HepG2 (cell line): ENCODE data around the gene SLC25A11. TPM values are rescaled to one million over a fixed set of nuclear protein-coding genes. Genes with fewer than 3 reads are reported as not detected.

Experiments used
- CHD2 ChIP-seq: IDR thresholded peaks from 2 replicates; pipeline ENCODE4 v1.6.1; 2011; ENCODE audit warnings: low read depth, low read length, improper control_type of control experiment
- HOXA7 ChIP-seq: sonication (generic); formaldehyde crosslinking; IDR thresholded peaks from 2 replicates; pipeline ENCODE4 v1.8.1; 2022; ENCODE audit warnings: mild to moderate bottlenecking, missing genetic modification reagents, moderate library complexity
- MAFF ChIP-seq: IDR thresholded peaks from 2 replicates; pipeline ENCODE4 v1.6.1; 2011; ENCODE audit warnings: low read depth, low read length, improper control_type of control experiment
- SATB2 ChIP-seq: sonication (generic); formaldehyde crosslinking; IDR thresholded peaks from 2 replicates; pipeline ENCODE4 v1.5.0; 2020; ENCODE audit warnings: missing genetic modification reagents
- ZC3H13 ChIP-seq: sonication (generic); formaldehyde crosslinking; IDR thresholded peaks from 2 replicates; pipeline ENCODE4 v1.8.1; 2023; ENCODE audit warnings: mild to moderate bottlenecking, missing genetic modification reagents, moderate library complexity
- ZFP62 ChIP-seq: sonication (generic); formaldehyde crosslinking; IDR thresholded peaks from 2 replicates; pipeline ENCODE4 v1.4.0; 2020; ENCODE audit warnings: missing genetic modification reagents
- ZNF253 ChIP-seq: sonication (generic); formaldehyde crosslinking; IDR thresholded peaks from 2 replicates; pipeline ENCODE4 v1.8.0; 2022; ENCODE audit warnings: mild to moderate bottlenecking, missing genetic modification reagents, borderline replicate concordance
- ZNF501 ChIP-seq: sonication (generic); formaldehyde crosslinking; IDR thresholded peaks from 2 replicates; pipeline ENCODE4 v1.5.1; 2020; ENCODE audit warnings: mild to moderate bottlenecking, moderate library complexity, missing genetic modification reagents
- ZNF567 ChIP-seq: sonication (generic); formaldehyde crosslinking; IDR thresholded peaks from 2 replicates; pipeline ENCODE4 v1.8.1; 2023; ENCODE audit warnings: mild to moderate bottlenecking, missing genetic modification reagents, borderline replicate concordance
- ZNF883 ChIP-seq: sonication (generic); formaldehyde crosslinking; IDR thresholded peaks from 2 replicates; pipeline ENCODE4 v1.5.1; 2020; ENCODE audit warnings: mild to moderate bottlenecking, missing genetic modification reagents; ENCODE audit errors: not compliant biosample characterization
- polyA plus RNA-seq, 8 experiments: library from polyadenylated mRNA; depleted of rRNA in 3 of 8; stranded (reverse) in 7 of 8; unstranded in 1 of 8; fragments of >200 nt; fragmentation: Illumina TruSeq in 4 of 8; extraction: Trizol in 4 of 8; gene quantifications; 2 replicates each; pipeline versions ENCODE4 v1.2.1 to v1.2.3, GENCODE V29; 2011 to 2016; ENCODE audit warnings: low read depth in 4 of 8, missing spikeins in 1 of 8, mixed read lengths in 1 of 8; ENCODE audit not compliant: insufficient read depth in 1 of 8
- total RNA-seq, 5 experiments: library from RNA; depleted of rRNA; stranded (reverse); fragments of >200 nt; fragmentation: Illumina TruSeq; extraction: Trizol; gene quantifications; 2 replicates each; pipeline ENCODE4 v1.2.3, GENCODE V29; 2016; ENCODE audit warnings: low read depth in 1 of 5
- TF ChIP-seq, protein P1 (sequence below): sonication (generic); formaldehyde crosslinking; IDR thresholded peaks from 2 replicates; pipeline ENCODE4 v1.4.0; 2020; ENCODE audit warnings: missing genetic modification reagents, borderline replicate concordance
- TF ChIP-seq, protein P2 (sequence below): sonication (generic); formaldehyde crosslinking; IDR thresholded peaks from 2 replicates; pipeline ENCODE4 v1.4.0; 2020; ENCODE audit warnings: mild to moderate bottlenecking, missing genetic modification reagents
- TF ChIP-seq, protein P3 (sequence below): sonication (generic); formaldehyde crosslinking; IDR thresholded peaks from 2 replicates; pipeline ENCODE4 v1.4.0; 2020; ENCODE audit warnings: missing genetic modification reagents
- TF ChIP-seq, protein P4 (sequence below): fragments of 450-650 bp; IDR thresholded peaks from 2 replicates; pipeline ENCODE4 v1.6.1; 2017; ENCODE audit warnings: mild to moderate bottlenecking
- TF ChIP-seq, protein P5 (sequence below): sonication (generic); formaldehyde crosslinking; IDR thresholded peaks from 2 replicates; pipeline ENCODE4 v1.8.0; 2022; ENCODE audit warnings: missing genetic modification reagents, mild to moderate bottlenecking, inconsistent platforms, borderline replicate concordance

Gene SLC25A11
- total and polyA plus RNA-seq, 2 of the 13 experiments (the other 11 are each of a cell fraction or from before 2014, with no cell fraction given): 35.4 to 47.2 TPM

DNA sequence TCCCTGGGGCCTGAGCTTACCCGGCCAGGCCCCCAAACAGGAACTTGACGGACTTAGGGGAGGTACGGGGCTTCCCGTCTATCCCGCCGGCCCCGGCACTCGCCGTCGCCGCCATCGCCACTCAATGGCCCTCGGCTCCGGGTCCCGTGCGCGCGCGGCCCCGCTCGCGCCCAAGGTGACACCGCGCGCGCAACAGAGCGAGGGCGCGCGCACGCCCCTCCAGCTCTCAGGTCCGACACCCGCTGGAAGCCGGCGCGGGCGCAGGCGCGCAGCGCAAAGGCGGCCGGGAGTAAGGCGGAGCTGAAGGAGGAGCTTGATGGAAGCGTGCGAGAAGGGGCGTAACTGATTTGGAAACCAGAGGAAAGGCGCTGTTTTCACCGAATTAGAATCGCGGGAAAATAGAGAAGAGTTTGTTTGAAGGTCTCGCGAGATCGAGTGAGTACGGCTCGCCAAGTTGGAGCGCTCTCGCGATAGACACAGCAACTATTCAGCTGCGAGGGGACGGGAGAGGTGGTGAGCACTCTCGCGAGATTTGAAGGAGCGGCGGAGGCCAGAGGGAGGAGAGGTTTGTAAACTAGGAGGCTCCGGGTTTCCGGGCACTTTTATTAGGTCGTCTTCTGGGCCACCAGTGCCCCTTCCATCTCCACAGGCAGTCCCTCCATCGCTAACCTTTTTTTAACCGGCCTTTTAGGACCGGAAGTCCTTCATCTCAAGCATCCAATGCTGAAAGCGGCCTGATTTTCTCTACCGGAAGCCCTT is at the start of gene SLC25A11, which contains the start of gene RNF167 (continued):
- TF ChIP-seq, protein P1, sequence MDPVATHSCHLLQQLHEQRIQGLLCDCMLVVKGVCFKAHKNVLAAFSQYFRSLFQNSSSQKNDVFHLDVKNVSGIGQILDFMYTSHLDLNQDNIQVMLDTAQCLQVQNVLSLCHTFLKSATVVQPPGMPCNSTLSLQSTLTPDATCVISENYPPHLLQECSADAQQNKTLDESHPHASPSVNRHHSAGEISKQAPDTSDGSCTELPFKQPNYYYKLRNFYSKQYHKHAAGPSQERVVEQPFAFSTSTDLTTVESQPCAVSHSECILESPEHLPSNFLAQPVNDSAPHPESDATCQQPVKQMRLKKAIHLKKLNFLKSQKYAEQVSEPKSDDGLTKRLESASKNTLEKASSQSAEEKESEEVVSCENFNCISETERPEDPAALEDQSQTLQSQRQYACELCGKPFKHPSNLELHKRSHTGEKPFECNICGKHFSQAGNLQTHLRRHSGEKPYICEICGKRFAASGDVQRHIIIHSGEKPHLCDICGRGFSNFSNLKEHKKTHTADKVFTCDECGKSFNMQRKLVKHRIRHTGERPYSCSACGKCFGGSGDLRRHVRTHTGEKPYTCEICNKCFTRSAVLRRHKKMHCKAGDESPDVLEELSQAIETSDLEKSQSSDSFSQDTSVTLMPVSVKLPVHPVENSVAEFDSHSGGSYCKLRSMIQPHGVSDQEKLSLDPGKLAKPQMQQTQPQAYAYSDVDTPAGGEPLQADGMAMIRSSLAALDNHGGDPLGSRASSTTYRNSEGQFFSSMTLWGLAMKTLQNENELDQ (CRISPR knock-in tag): no peak
- TF ChIP-seq ZNF567 (no peak), SATB2 (CRISPR knock-in tag) (no peak), ZNF501 (CRISPR knock-in tag) (no peak; the same call in 1 of the 2 replicates), HOXA7 (CRISPR knock-in tag) (no peak), ZNF253 (CRISPR knock-in tag) (no peak), MAFF (no peak), ZC3H13 (CRISPR knock-in tag) (peak; percentile 64; the same call in 1 of the 2 replicates), ZFP62 (CRISPR knock-in tag) (no peak), CHD2 (peak; percentile 98), ZNF883 (CRISPR knock-in tag) (peak; percentile 30)
- TF ChIP-seq, protein P2, sequence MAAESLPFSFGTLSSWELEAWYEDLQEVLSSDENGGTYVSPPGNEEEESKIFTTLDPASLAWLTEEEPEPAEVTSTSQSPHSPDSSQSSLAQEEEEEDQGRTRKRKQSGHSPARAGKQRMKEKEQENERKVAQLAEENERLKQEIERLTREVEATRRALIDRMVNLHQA (CRISPR knock-in tag): no peak
- TF ChIP-seq, protein P3, sequence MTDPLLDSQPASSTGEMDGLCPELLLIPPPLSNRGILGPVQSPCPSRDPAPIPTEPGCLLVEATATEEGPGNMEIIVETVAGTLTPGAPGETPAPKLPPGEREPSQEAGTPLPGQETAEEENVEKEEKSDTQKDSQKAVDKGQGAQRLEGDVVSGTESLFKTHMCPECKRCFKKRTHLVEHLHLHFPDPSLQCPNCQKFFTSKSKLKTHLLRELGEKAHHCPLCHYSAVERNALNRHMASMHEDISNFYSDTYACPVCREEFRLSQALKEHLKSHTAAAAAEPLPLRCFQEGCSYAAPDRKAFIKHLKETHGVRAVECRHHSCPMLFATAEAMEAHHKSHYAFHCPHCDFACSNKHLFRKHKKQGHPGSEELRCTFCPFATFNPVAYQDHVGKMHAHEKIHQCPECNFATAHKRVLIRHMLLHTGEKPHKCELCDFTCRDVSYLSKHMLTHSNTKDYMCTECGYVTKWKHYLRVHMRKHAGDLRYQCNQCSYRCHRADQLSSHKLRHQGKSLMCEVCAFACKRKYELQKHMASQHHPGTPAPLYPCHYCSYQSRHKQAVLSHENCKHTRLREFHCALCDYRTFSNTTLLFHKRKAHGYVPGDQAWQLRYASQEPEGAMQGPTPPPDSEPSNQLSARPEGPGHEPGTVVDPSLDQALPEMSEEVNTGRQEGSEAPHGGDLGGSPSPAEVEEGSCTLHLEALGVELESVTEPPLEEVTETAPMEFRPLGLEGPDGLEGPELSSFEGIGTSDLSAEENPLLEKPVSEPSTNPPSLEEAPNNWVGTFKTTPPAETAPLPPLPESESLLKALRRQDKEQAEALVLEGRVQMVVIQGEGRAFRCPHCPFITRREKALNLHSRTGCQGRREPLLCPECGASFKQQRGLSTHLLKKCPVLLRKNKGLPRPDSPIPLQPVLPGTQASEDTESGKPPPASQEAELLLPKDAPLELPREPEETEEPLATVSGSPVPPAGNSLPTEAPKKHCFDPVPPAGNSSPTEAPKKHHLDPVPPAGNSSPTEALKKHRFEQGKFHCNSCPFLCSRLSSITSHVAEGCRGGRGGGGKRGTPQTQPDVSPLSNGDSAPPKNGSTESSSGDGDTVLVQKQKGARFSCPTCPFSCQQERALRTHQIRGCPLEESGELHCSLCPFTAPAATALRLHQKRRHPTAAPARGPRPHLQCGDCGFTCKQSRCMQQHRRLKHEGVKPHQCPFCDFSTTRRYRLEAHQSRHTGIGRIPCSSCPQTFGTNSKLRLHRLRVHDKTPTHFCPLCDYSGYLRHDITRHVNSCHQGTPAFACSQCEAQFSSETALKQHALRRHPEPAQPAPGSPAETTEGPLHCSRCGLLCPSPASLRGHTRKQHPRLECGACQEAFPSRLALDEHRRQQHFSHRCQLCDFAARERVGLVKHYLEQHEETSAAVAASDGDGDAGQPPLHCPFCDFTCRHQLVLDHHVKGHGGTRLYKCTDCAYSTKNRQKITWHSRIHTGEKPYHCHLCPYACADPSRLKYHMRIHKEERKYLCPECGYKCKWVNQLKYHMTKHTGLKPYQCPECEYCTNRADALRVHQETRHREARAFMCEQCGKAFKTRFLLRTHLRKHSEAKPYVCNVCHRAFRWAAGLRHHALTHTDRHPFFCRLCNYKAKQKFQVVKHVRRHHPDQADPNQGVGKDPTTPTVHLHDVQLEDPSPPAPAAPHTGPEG (CRISPR knock-in tag): peak; percentile 76
- TF ChIP-seq, protein P4, sequence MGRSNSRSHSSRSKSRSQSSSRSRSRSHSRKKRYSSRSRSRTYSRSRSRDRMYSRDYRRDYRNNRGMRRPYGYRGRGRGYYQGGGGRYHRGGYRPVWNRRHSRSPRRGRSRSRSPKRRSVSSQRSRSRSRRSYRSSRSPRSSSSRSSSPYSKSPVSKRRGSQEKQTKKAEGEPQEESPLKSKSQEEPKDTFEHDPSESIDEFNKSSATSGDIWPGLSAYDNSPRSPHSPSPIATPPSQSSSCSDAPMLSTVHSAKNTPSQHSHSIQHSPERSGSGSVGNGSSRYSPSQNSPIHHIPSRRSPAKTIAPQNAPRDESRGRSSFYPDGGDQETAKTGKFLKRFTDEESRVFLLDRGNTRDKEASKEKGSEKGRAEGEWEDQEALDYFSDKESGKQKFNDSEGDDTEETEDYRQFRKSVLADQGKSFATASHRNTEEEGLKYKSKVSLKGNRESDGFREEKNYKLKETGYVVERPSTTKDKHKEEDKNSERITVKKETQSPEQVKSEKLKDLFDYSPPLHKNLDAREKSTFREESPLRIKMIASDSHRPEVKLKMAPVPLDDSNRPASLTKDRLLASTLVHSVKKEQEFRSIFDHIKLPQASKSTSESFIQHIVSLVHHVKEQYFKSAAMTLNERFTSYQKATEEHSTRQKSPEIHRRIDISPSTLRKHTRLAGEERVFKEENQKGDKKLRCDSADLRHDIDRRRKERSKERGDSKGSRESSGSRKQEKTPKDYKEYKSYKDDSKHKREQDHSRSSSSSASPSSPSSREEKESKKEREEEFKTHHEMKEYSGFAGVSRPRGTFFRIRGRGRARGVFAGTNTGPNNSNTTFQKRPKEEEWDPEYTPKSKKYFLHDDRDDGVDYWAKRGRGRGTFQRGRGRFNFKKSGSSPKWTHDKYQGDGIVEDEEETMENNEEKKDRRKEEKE: no peak
- TF ChIP-seq, protein P5, sequence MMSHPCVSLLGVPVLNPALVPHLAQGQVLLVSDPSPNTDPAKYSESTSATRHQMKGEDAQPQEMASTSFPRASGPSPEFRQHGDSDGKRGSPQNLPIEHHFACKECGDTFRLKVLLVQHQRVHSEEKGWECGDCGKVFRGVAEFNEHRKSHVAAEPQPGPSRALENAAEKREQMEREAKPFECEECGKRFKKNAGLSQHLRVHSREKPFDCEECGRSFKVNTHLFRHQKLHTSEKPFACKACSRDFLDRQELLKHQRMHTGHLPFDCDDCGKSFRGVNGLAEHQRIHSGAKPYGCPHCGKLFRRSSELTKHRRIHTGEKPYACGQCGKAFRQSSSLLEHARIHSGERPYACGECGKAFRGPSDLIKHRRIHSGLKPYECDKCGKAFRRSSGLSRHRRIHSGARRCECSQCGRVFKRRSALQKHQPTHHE (CRISPR knock-in tag): 0 out of 2 replicates have a peak, but pooled peaks have one; percentile 24
